ENCODE data around the gene TET1.
"Not testable (repeated sequence)": the region's sequence is repeated elsewhere in the genome, so short reads cannot be mapped to it uniquely, and the experiment has no call there.

The TET1 gene

DNA sequence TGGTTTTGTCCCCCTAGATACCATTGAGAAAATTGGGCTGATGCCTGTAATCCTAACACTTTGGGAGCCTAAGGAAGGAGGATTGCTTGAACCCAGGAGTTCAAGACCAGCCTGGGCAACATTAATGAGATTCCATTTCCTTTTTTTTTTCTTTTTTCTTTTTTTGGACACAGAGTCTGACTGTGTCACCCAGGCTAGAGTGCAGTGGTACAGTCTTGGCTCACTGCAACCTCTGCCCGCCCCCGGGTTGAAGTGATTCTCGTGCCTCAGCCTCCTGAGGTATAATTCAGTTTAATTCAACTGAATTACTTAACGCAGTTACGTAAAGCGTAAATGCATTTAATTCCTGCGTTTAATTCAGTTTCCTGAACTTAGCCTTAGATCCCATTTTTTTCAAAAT is 174.2 kb downstream of the TET1 start:
- Histone ChIP-seq H3K9me3 (ENCODE audit: insufficient read depth, low read length) (no peaks in the 10 kb centered on the region), H3K4me3 (ENCODE audit: insufficient read depth, low read length, poor library complexity, severe bottlenecking) (no peak overlapping the region), H3K4me2 (ENCODE audit: low read depth, low read length, poor library complexity, severe bottlenecking) (no peak overlapping the region), H3K36me3 (ENCODE audit: low read length) (peaks cover 43% of the 10 kb centered on the region; the same call in 1 of the 2 replicates), H3K79me2 (ENCODE audit: insufficient read depth, low read length) (peaks cover 51% of the 10 kb centered on the region), H3K27me3 (ENCODE audit: low read length) (no peaks in the 10 kb centered on the region), H3K27ac (ENCODE audit: low read depth, low read length) (no peak overlapping the region), H3K9ac (ENCODE audit: low read length) (no peak overlapping the region), H4K20me1 (ENCODE audit: low read depth, low read length) (peaks cover 17% of the 10 kb centered on the region; the same call in 1 of the 2 replicates), H3K9me2 (replicated peaks; ENCODE audit: insufficient read depth, low read length) (no peaks in the 10 kb centered on the region), H3F3A (ENCODE audit: insufficient read depth) (0 out of 2 replicates have a peak, but pooled peaks cover 2% of the 10 kb centered on the region), H2AFZ (ENCODE audit: low read depth, low read length, severe bottlenecking) (no peak overlapping the region)
- TF ChIP-seq EZH2phosphoT487 (conservative IDR thresholded peaks at IDR 0.05; ENCODE audit: low read length), result no peak
- TF ChIP-seq, protein P1, sequence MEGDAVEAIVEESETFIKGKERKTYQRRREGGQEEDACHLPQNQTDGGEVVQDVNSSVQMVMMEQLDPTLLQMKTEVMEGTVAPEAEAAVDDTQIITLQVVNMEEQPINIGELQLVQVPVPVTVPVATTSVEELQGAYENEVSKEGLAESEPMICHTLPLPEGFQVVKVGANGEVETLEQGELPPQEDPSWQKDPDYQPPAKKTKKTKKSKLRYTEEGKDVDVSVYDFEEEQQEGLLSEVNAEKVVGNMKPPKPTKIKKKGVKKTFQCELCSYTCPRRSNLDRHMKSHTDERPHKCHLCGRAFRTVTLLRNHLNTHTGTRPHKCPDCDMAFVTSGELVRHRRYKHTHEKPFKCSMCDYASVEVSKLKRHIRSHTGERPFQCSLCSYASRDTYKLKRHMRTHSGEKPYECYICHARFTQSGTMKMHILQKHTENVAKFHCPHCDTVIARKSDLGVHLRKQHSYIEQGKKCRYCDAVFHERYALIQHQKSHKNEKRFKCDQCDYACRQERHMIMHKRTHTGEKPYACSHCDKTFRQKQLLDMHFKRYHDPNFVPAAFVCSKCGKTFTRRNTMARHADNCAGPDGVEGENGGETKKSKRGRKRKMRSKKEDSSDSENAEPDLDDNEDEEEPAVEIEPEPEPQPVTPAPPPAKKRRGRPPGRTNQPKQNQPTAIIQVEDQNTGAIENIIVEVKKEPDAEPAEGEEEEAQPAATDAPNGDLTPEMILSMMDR (IDR thresholded peaks at IDR 0.05; ENCODE audit: insufficient read depth, low read length, poor library complexity, severe bottlenecking), result no peak

DNA sequence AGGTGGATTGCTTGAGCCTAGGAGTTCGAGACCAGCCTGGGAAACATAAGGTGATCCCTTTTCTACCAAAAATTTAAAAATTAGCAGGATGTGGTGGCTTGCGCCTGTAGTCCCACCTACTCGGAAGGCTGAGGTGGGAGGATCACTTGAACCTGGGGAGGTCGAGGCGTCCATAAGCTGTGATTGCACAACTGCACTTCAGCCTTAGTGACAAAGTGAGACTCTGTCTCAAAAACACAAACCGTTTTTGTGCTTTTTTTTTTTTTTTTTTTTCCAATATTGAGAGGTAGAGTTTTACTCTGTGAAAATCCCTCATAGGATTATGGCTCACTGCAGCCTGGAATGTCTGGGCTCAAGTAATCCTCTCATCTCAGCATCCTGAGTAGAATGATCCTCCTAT is 175.0 kb downstream of the TET1 start:
- Histone ChIP-seq H3K36me3 (ENCODE audit: low read length) (peaks cover 50% of the 10 kb centered on the region; the same call in 1 of the 2 replicates), H3K79me2 (ENCODE audit: insufficient read depth, low read length) (peaks cover 54% of the 10 kb centered on the region)

DNA sequence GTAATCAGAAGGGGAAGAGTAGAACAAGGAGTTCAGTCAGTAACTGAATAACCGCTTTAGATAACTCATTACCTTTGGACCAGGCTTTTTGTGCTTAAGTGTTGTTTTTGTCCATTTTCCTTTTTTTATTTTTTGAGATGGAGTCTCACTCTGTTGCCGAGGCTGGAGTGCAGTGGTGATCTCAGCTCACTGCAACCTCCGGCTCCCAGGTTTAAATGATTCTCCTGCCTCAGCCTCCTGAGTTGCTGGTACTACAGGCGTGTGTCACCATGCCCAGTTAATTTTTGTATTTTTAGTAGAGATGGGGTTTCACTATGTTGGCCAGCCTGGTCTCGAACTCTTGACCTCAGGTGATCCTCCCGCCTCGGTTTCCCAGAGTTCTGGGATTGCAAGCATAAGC is 175.6 kb downstream of the TET1 start:
- not testable (repeated sequence) for H3F3A ChIP-seq (ENCODE audit: insufficient read depth); H3K27ac ChIP-seq (ENCODE audit: low read depth, low read length); H3K9me3 ChIP-seq (ENCODE audit: insufficient read depth, low read length); H3K9ac ChIP-seq (ENCODE audit: low read length); H3K27me3 ChIP-seq (ENCODE audit: low read length); H2AFZ ChIP-seq (ENCODE audit: low read depth, low read length, severe bottlenecking); H3K4me2 ChIP-seq (ENCODE audit: low read depth, low read length, poor library complexity, severe bottlenecking); H3K9me2 ChIP-seq (replicated peaks; ENCODE audit: insufficient read depth, low read length); H3K4me3 ChIP-seq (ENCODE audit: insufficient read depth, low read length, poor library complexity, severe bottlenecking)
- Histone ChIP-seq H4K20me1 (ENCODE audit: low read depth, low read length) (peaks cover 21% of the 10 kb centered on the region; the same call in 1 of the 2 replicates), H3K79me2 (ENCODE audit: insufficient read depth, low read length) (peaks cover 51% of the 10 kb centered on the region), H3K36me3 (ENCODE audit: low read length) (peaks cover 54% of the 10 kb centered on the region; the same call in 1 of the 2 replicates)

More for the DNA sequence above, 175.0 kb downstream of the TET1 start:
- H3K9ac ChIP-seq (ENCODE audit: low read length), result no peak overlapping the region
- H3K27me3 ChIP-seq (ENCODE audit: low read length), result no peaks in the 10 kb centered on the region
- H3K4me2 ChIP-seq (ENCODE audit: low read depth, low read length, poor library complexity, severe bottlenecking), result no peak overlapping the region
- no peak overlapping the region for H3K4me3 ChIP-seq (ENCODE audit: insufficient read depth, low read length, poor library complexity, severe bottlenecking)
- TF ChIP-seq, protein P1 (IDR thresholded peaks at IDR 0.05; ENCODE audit: insufficient read depth, low read length, poor library complexity, severe bottlenecking), result no peak
- TF ChIP-seq EZH2phosphoT487 (conservative IDR thresholded peaks at IDR 0.05; ENCODE audit: low read length), result no peak
- H3K27ac ChIP-seq (ENCODE audit: low read depth, low read length), result no peak overlapping the region
- H3F3A ChIP-seq (ENCODE audit: insufficient read depth), result peaks cover 2% of the 10 kb centered on the region; the same call in 1 of the 2 replicates
- no peak overlapping the region for H2AFZ ChIP-seq (ENCODE audit: low read depth, low read length, severe bottlenecking)
- H3K9me2 ChIP-seq (replicated peaks; ENCODE audit: insufficient read depth, low read length), result no peaks in the 10 kb centered on the region
- peaks cover 23% of the 10 kb centered on the region; the same call in 1 of the 2 replicates for H4K20me1 ChIP-seq (ENCODE audit: low read depth, low read length)
- H3K9me3 ChIP-seq (ENCODE audit: insufficient read depth, low read length), result no peaks in the 10 kb centered on the region

DNA sequence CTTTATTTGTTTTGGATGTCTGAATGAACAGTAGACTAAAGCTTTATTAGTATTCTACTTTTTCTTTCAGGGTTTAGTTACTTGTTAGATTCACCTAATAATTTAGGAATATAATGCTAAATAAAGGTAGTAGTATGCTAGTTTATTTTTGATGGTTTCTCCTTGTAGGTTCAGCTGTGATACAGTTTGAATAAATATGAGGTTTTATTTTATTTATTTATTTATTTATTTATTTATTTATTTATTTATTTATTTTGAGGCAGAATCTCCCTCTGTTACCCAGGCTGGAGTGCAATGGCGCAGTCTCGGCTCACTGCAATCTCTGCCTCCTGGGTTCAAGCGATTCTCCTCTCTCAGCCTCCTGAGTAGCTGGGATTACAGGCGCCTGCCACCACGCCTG is 180.5 kb downstream of the TET1 start:
- H3K9me3 ChIP-seq (ENCODE audit: insufficient read depth, low read length); H3K27me3 ChIP-seq (ENCODE audit: low read length); H3K4me2 ChIP-seq (ENCODE audit: low read depth, low read length, poor library complexity, severe bottlenecking); H3K9me2 ChIP-seq (replicated peaks; ENCODE audit: insufficient read depth, low read length); H3F3A ChIP-seq (ENCODE audit: insufficient read depth); H3K27ac ChIP-seq (ENCODE audit: low read depth, low read length); H3K9ac ChIP-seq (ENCODE audit: low read length); H2AFZ ChIP-seq (ENCODE audit: low read depth, low read length, severe bottlenecking); H3K4me3 ChIP-seq (ENCODE audit: insufficient read depth, low read length, poor library complexity, severe bottlenecking): not testable (repeated sequence)
- H3K79me2 ChIP-seq (ENCODE audit: insufficient read depth, low read length), result peaks cover 14% of the 10 kb centered on the region; the same call in 1 of the 2 replicates
- H4K20me1 ChIP-seq (ENCODE audit: low read depth, low read length), result peaks cover 16% of the 10 kb centered on the region; the same call in 1 of the 2 replicates
- H3K36me3 ChIP-seq (ENCODE audit: low read length), result peaks cover 51% of the 10 kb centered on the region; the same call in 1 of the 2 replicates
